Naive thymus-derived CD4-positive, alpha-beta T cell (primary cell): ENCODE measurements around the gene BAIAP2. TPM values are rescaled to one million over a fixed set of nuclear protein-coding genes. Genes with fewer than 3 reads are reported as not detected.

Source experiments
- ATAC-seq: fragments of 150-1000 bp; cut with Tn5 transposase; 2 replicates; pipeline ENCODE4 v1.10.0; 2021; ENCODE audit warnings: mild to moderate bottlenecking, moderate library complexity
- CTCF ChIA-PET: fragments of 350-600 bp; sonication (Branson Sonifier 250); formaldehyde crosslinking; loops from one replicate; lab custom pipeline; 2021; ENCODE audit warnings: antibody characterized with exemption; lab: Charles Lee
- POLR2A ChIA-PET: fragments of 350-600 bp; sonication (Branson Sonifier 250); formaldehyde crosslinking; loops from one replicate; lab custom pipeline; 2021; ENCODE audit warnings: antibody characterized with exemption, inconsistent platforms; lab: Charles Lee
- DNase-seq, 9 donors: peaks; one replicate each; pipeline versions ENCODE4 v3.0.0 to v3.0.0-alpha.2; 2020 to 2022; ENCODE audit warnings: mixed read lengths in 1 of 9
- H3K27ac ChIP-seq: one replicate; pipeline ENCODE4 v1.7.0; 2013; ENCODE audit warnings: mild to moderate bottlenecking, low read depth, low read length, moderate library complexity
- H3K27me3 ChIP-seq, 2 donors: one replicate each; pipeline ENCODE4 v1.7.0; 2013; ENCODE audit warnings: low read length in 2 of 2, mild to moderate bottlenecking in 2 of 2, moderate library complexity in 2 of 2; ENCODE audit not compliant: control insufficient read depth in 2 of 2, insufficient read depth in 2 of 2
- H3K36me3 ChIP-seq, 3 experiments: 1 replicate in 2 of 3; 2 replicates in 1 of 3; pipeline ENCODE4 v1.7.0; 2013; ENCODE audit warnings: low read length in 3 of 3, mild to moderate bottlenecking in 3 of 3, moderate library complexity in 1 of 3; ENCODE audit not compliant: insufficient read depth in 3 of 3, control insufficient read depth in 2 of 3
- H3K4me1 ChIP-seq, 2 donors: one replicate each; pipeline ENCODE4 v1.7.0; 2013; ENCODE audit warnings: low read length in 2 of 2, mild to moderate bottlenecking in 2 of 2, moderate library complexity in 1 of 2; ENCODE audit not compliant: control insufficient read depth in 2 of 2, insufficient read depth in 2 of 2
- H3K4me3 ChIP-seq: 2 replicates; pipeline ENCODE4 v1.7.0; 2013; ENCODE audit warnings: mild to moderate bottlenecking, low read length
- H3K9me3 ChIP-seq, 3 experiments: 1 replicate in 2 of 3; 2 replicates in 1 of 3; pipeline ENCODE4 v1.7.0; 2013; ENCODE audit warnings: low read length in 3 of 3; ENCODE audit not compliant: control insufficient read depth in 2 of 3
- H3K27ac Mint-ChIP-seq, 9 donors: one replicate each; pipeline ENCODE4 v1.8.0; 2020 to 2022; ENCODE audit warnings: mixed read lengths in 9 of 9, mild to moderate bottlenecking in 8 of 9, moderate library complexity in 5 of 9, inconsistent platforms in 2 of 9
- H3K27me3 Mint-ChIP-seq, 5 donors: one replicate each; pipeline ENCODE4 v1.8.0; 2021 to 2022; ENCODE audit warnings: mixed read lengths in 5 of 5, mild to moderate bottlenecking in 1 of 5
- H3K36me3 Mint-ChIP-seq, 5 donors: one replicate each; pipeline ENCODE4 v1.8.0; 2020 to 2022; ENCODE audit warnings: mixed read lengths in 5 of 5, mild to moderate bottlenecking in 3 of 5, inconsistent platforms in 1 of 5
- H3K4me1 Mint-ChIP-seq, 7 donors: one replicate each; pipeline ENCODE4 v1.8.0; 2020 to 2022; ENCODE audit warnings: mixed read lengths in 7 of 7, mild to moderate bottlenecking in 3 of 7, inconsistent platforms in 1 of 7
- H3K4me3 Mint-ChIP-seq, 10 donors: one replicate each; pipeline ENCODE4 v1.8.0; 2020 to 2022; ENCODE audit warnings: mild to moderate bottlenecking in 10 of 10, mixed read lengths in 10 of 10, moderate library complexity in 6 of 10, inconsistent platforms in 2 of 10
- H3K9me3 Mint-ChIP-seq, 11 donors: one replicate each; pipeline ENCODE4 v1.8.0; 2020 to 2022; ENCODE audit warnings: mixed read lengths in 11 of 11, mild to moderate bottlenecking in 4 of 11, inconsistent platforms in 1 of 11, moderate library complexity in 1 of 11
- intact Hi-C, 2 donors: fragments of 100-400 bp; cut with micrococcal nuclease; formaldehyde crosslinking; loops; one replicate each; pipeline ENCODE4 v1.15.1; 2023
- microRNA-seq: library from miRNA; unstranded; fragments of <30 nt; microRNA quantifications from one replicate; pipeline ENCODE4 v1.2.0, GENCODE V29; 2022; ENCODE audit warnings: borderline microRNAs expressed
- polyA plus RNA-seq, 2 donors: library from polyadenylated mRNA; unstranded; fragments of 300-500 nt; fragmentation: Illumina TruSeq; gene quantifications; one replicate each; pipeline ENCODE4 v1.2.3, GENCODE V29; 2021
- total RNA-seq, 6 experiments: library from RNA in 5 of 6; stranded (reverse) in 5 of 6; gene quantifications; 1 replicate in 5 of 6; 2 replicates in 1 of 6; pipeline ENCODE4 v1.2.3 and lab custom pipeline; 2021 to 2026

BAIAP2 gene
- total and polyA plus RNA-seq, 7 experiments from 2014 or later, result 3.2 to 13.7 (median 7.4) TPM

DNA sequence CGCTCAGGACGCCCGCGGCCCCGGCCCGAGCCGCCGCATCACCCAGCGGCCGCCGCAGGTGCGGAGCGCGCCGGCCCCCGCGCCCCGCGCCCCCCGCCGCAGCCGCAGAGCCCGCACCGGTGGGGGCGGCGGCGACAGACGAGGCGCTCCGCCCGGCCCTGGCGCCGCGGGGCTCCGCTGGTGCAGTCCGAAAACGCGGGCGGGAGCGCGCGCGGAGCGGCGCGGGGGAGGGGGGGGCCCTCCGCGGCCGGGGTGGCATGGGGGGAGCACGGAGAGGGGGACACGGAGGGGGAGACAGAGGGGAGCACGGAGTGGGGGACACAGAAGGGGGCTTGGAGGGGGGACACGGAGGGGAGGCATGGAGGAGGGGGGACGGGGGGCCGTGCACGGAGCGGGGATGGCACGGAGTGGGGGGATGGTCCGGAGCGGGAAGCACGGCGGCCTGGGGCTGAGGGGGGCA lies 131.1 kb downstream of the BAIAP2 start, which contains the start of gene AATK:
Gene AATK, minus strand, starts transcription at position 189 of the 460 bp plus-strand sequence. CDS start 229 bp downstream, outside the sequence.
- Histone ChIP-seq H3K9me3 (no peaks in the 10 kb centered on the region), H3K4me3 (no peak within 1 kb of the TSS), H3K36me3 (no peaks in the 10 kb centered on the region), H3K27ac (no peak within 1 kb of the TSS), H3K4me1 (no peaks in the 10 kb centered on the region), H3K27me3 (no peaks in the 10 kb centered on the region)
- POLR2A ChIA-PET, result no interaction called here
- Mint-ChIP-seq H3K9me3 (peaks cover 0 to 1% (median 0%) of the 10 kb centered on the region in 11 donors), H3K36me3 (no peaks in the 10 kb centered on the region), H3K4me3 (peak within 1 kb of the TSS in 5 of 10 donors; percentile 23 to 76 (median 29)), H3K4me1 (peaks cover 0 to 3% (median 0%) of the 10 kb centered on the region in 7 donors), H3K27me3 (peaks cover 0 to 19% (median 15%) of the 10 kb centered on the region in 5 donors), H3K27ac (no peak within 1 kb of the TSS)
- CTCF ChIA-PET, result no interaction called here
- DNase-seq (no peak), ATAC-seq (no peak)
- intact Hi-C loops, result no loop called here

Small RNA genes lying within 50 kb of the gene (microRNA-seq; reads per million reads assigned to microRNA genes)
- gene MIR1250 (not detected), gene MIR3065 (not detected), gene MIR338 (not detected), gene MIR657 (not detected)

Other genes with a start within 250 kb of the BAIAP2 start
- gene CHMP6, start 43.3 kb upstream of the BAIAP2 start, total RNA-seq, result 10 to 100 TPM; 26.4 to 49.9 (median 41.7) TPM
- 10 to 100 TPM; 49.8 to 55.4 TPM for gene CHMP6, start 43.3 kb upstream of the BAIAP2 start, polyA plus RNA-seq
- gene PVALEF, start 130.4 kb downstream of the BAIAP2 start, total RNA-seq, result not detected
- gene PVALEF, start 130.4 kb downstream of the BAIAP2 start, polyA plus RNA-seq, result not detected
- 10 to 100 TPM in 1 of 5 experiments, 1 to 10 TPM in 2, under 1 TPM in 2; 0.46 to 10.4 (median 1.4) TPM for gene AATK, start 131.1 kb downstream of the BAIAP2 start, total RNA-seq
- not detected for gene AATK, start 131.1 kb downstream of the BAIAP2 start, polyA plus RNA-seq
- 10 to 100 TPM in 2 of 5 experiments, 1 to 10 TPM in 3; 8.1 to 13.0 (median 10.0) TPM for gene CEP131, start 187.8 kb downstream of the BAIAP2 start, total RNA-seq
- 1 to 10 TPM; 2.7 to 7.6 TPM for gene CEP131, start 187.8 kb downstream of the BAIAP2 start, polyA plus RNA-seq
- 100 to 1,000 TPM in 2 of 5 experiments, 10 to 100 TPM in 3; 52.6 to 115 (median 90.0) TPM for gene TEPSIN, start 203.9 kb downstream of the BAIAP2 start, total RNA-seq
- 1 to 10 TPM; 3.2 to 5.3 TPM for gene TEPSIN, start 203.9 kb downstream of the BAIAP2 start, polyA plus RNA-seq
- gene NDUFAF8, start 204.2 kb downstream of the BAIAP2 start, total RNA-seq, result 10 to 100 TPM; 34.2 to 45.6 (median 43.5) TPM
- 10 to 100 TPM; 60.4 to 85.9 TPM for gene NDUFAF8, start 204.2 kb downstream of the BAIAP2 start, polyA plus RNA-seq